ENCODE data around the gene RWDD2A. TPM values are rescaled to one million over a fixed set of nuclear protein-coding genes. Genes with fewer than 3 reads are reported as not detected.
A peak's percentile ranks its signal among the peaks of the same experiment; 100 is the strongest.
"Not testable (repeated sequence)": the region's sequence is repeated elsewhere in the genome, so short reads cannot be mapped to it uniquely, and the experiment has no call there.

Gene RWDD2A
- total RNA-seq, 6 experiments from 2014 or later: 4.0 to 5.1 (median 4.3) TPM

DNA sequence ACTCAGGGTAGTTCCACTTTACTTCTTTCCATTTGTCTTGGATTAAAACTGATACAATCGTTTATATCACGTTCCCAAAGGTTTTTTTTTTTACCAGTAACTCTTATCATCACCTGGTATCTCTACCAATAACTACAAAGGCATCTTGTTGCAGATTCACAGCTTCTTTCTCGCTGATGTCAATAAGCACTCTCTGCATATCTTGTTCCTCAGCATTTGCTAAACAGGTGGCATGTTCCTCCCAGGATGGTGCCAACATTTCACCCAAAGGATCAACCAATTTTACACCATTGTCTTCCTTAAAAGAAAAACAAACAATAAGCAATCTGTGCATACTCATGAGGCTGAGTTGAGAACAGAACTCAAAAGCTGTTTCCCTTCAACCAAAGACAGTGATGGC lies 4.7 kb upstream of the RWDD2A start:
- peaks cover 55% of the 10 kb centered on the region for H3K36me3 Mint-ChIP-seq (ENCODE audit: low read depth)
- TF ChIP-seq, protein P1, sequence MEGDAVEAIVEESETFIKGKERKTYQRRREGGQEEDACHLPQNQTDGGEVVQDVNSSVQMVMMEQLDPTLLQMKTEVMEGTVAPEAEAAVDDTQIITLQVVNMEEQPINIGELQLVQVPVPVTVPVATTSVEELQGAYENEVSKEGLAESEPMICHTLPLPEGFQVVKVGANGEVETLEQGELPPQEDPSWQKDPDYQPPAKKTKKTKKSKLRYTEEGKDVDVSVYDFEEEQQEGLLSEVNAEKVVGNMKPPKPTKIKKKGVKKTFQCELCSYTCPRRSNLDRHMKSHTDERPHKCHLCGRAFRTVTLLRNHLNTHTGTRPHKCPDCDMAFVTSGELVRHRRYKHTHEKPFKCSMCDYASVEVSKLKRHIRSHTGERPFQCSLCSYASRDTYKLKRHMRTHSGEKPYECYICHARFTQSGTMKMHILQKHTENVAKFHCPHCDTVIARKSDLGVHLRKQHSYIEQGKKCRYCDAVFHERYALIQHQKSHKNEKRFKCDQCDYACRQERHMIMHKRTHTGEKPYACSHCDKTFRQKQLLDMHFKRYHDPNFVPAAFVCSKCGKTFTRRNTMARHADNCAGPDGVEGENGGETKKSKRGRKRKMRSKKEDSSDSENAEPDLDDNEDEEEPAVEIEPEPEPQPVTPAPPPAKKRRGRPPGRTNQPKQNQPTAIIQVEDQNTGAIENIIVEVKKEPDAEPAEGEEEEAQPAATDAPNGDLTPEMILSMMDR (IDR thresholded peaks at IDR 0.05): no peak
- peaks cover 48% of the 10 kb centered on the region for H3K4me1 Mint-ChIP-seq (ENCODE audit: low read depth)
- H3K4me3 Mint-ChIP-seq: no peak overlapping the region
- DNase-seq: no peak
- no peaks in the 10 kb centered on the region; the same call in 1 of the 2 replicates for H3K27me3 Mint-ChIP-seq (ENCODE audit: insufficient read depth)
- no peak overlapping the region for H3K27ac Mint-ChIP-seq
- no peaks in the 10 kb centered on the region for H3K9me3 Mint-ChIP-seq

DNA sequence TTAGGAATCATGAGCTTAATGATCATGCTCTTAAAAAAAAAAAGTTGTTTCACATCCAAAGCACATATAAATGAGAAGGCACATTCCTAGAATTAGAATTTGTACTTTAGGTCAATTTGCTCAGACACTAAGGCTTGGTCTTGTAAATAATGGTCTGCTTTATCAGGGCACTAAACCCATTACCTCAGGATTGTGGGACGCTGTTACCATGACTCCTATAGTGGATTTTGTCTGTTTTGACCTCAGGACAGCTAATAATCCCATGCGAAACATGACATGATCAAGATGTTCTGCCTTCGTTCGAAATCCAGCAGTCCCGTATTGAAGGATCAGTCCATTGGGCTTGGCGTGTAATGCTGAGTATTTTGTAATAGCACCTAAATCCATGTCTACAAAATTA lies 2.5 kb upstream of the RWDD2A start:
- Mint-ChIP-seq H3K9me3 (no peaks in the 10 kb centered on the region), H3K27ac (no peak overlapping the region; the same call in 1 of the 2 replicates), H3K36me3 (ENCODE audit: low read depth) (peaks cover 41% of the 10 kb centered on the region), H3K4me3 (peak overlapping the region; percentile 100; the same call in 1 of the 2 replicates), H3K27me3 (ENCODE audit: insufficient read depth) (no peaks in the 10 kb centered on the region; the same call in 1 of the 2 replicates), H3K4me1 (ENCODE audit: low read depth) (peaks cover 47% of the 10 kb centered on the region)
- DNase-seq: no peak
- TF ChIP-seq, protein P1 (IDR thresholded peaks at IDR 0.05): no peak

DNA sequence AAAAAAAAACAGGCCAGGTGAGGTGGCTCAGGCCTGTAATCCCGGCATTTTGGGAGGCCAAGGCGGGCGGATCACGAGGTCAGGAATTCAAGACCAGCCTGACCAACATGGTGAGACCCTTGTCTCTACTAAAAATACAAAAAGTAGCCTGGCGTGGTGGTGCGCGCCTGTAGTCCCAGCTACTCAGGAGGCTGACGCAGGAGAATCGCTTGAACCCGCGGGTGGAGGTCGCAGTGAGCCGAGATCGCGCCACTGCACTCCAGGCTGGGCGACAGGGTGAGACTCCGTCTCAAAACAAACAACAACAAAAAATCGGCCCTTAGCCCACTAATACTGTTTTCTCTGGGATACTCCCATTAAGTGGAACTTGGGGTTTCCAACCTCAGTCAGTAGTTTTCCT lies 1.2 kb upstream of the RWDD2A start:
- Mint-ChIP-seq H3K4me1 (ENCODE audit: low read depth) (peaks cover 49% of the 10 kb centered on the region), H3K27ac (peak overlapping the region; percentile 99), H3K4me3 (peak overlapping the region; percentile 100), H3K36me3 (ENCODE audit: low read depth) (peaks cover 39% of the 10 kb centered on the region)
- DNase-seq; H3K9me3 Mint-ChIP-seq; H3K27me3 Mint-ChIP-seq (ENCODE audit: insufficient read depth): not testable (repeated sequence)

DNA sequence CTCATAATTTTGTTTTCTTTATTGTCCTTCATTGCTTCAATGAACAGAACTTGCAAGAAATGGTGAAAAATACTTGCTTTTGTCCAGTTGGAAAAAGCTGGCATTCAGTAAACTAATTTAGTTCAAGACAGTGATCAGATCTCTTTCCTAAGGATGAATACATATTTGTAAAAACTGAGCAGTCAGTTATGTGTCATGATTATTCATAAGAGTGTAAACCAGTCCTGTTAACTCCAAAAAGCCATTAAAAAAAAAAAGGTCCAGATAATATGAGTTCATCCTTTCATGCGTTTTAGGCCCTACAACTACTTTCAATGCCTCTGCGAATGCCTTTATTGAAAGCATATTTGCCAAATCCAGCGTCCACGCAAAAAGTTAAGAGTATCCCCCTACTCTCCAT lies 701 bp upstream of the RWDD2A start:
- TF ChIP-seq, protein P1 (IDR thresholded peaks at IDR 0.05): no peak
- H3K9me3 Mint-ChIP-seq: no peaks in the 10 kb centered on the region
- peaks cover 53% of the 10 kb centered on the region for H3K4me1 Mint-ChIP-seq (ENCODE audit: low read depth)
- no peak for DNase-seq
- H3K27me3 Mint-ChIP-seq (ENCODE audit: insufficient read depth): no peaks in the 10 kb centered on the region; the same call in 1 of the 2 replicates
- peak overlapping the region; percentile 99 for H3K27ac Mint-ChIP-seq
- peak overlapping the region; percentile 100 for H3K4me3 Mint-ChIP-seq
- H3K36me3 Mint-ChIP-seq (ENCODE audit: low read depth): peaks cover 42% of the 10 kb centered on the region

DNA sequence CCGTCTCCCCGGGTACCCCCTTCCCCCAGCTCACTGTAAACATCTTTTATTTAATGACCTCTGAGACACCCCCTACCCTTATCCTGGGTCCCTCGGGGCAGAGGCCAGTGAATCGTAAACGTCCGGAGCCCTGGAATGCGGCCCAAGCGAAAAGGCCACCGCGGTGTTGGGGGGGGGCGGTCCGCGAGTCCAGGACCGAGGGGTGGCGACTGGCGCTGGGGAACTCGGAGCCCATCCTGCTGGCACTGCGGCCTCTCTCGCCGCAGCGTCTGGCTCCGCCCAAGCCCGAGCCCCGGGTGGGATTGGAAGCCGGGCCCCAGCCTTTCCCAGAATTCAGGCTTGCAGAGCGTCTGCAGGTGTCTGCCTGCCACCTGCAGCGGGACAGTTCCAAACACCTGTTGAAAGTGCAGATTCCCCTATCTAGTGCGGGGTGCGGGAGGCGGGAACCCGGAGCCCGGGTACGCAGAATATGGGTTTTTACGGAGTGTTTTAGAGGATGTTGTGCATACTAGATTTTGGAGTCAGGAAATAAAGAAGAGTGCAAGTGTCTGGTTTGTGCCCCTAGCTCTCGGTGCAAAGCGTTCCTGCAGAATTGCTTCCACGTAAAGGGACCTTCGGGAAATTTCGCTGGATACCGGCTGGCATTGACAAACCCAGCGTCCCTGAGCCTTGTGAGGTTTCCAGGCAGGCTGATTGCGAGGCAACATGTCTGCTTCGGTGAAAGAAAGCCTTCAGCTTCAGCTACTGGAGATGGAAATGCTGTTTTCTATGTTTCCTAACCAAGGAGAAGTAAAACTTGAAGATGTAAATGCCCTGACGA lies 800 bp downstream of the RWDD2A start:
- Mint-ChIP-seq H3K27ac (peak overlapping the region; percentile 43; the same call in 1 of the 2 replicates), H3K27me3 (ENCODE audit: insufficient read depth) (no peaks in the 10 kb centered on the region; the same call in 1 of the 2 replicates), H3K36me3 (ENCODE audit: low read depth) (peaks cover 41% of the 10 kb centered on the region), H3K4me1 (ENCODE audit: low read depth) (peaks cover 68% of the 10 kb centered on the region), H3K4me3 (peak overlapping the region; percentile 100), H3K9me3 (no peaks in the 10 kb centered on the region)
- DNase-seq: no peak
- TF ChIP-seq, protein P1 (IDR thresholded peaks at IDR 0.05): no peak

DNA sequence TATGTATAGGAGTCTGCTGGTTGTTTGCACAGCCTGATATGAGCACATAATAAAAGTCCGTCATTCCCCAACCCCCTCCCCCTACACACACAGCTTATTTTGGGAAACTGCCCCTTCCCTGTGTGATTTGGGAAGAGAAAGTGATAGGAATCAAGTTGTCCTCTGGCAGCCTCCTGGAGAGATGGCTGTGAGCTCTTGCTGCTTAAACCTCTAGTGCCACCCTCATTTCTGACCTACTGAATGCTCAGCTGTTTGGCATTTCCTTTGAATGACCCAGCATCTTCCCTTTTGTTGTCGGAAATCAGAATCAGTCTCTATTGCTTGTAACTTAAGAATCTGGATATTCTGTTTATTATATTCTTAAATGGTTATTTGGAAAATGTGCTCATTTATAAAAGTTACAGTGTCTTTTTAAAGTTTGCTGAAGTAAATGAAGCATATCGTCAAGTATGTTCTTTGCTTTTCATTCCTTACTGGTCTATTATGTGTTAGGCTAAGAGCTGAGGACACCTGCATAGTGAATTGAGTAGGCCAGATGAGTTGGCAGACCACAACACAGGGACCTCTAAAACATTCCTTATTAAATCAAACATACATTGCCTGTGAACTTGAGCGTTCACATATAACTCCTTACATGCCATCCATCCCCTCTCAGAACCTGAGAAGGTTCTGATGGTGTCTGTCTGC lies 5.5 kb downstream of the RWDD2A start:
- DNase-seq: peak; percentile 56
- Mint-ChIP-seq H3K4me1 (ENCODE audit: low read depth) (peaks cover 64% of the 10 kb centered on the region), H3K27me3 (ENCODE audit: insufficient read depth) (no peaks in the 10 kb centered on the region), H3K9me3 (no peaks in the 10 kb centered on the region), H3K4me3 (peak overlapping the region; percentile 58), H3K27ac (peak overlapping the region; percentile 89), H3K36me3 (ENCODE audit: low read depth) (peaks cover 17% of the 10 kb centered on the region; the same call in 1 of the 2 replicates)
- TF ChIP-seq, protein P1 (IDR thresholded peaks at IDR 0.05): no peak

Data from HFFc6 (cell line).